Fibroblast of the aortic adventitia (primary cell): Measurements from ENCODE around the gene PBLD. TPM values are rescaled to one million over a fixed set of nuclear protein-coding genes. Genes with fewer than 3 reads are reported as not detected.
"Not testable (repeated sequence)": the region's sequence is repeated elsewhere in the genome, so short reads cannot be mapped to it uniquely, and the experiment has no call there.

Experiments
- DNase-seq: peaks from one replicate; pipeline ENCODE4 v3.0.0-alpha.2; 2010; ENCODE audit warnings: low read depth
- H3K4me3 ChIP-seq: 2 replicates; pipeline ENCODE4 v1.5.1; 2011; ENCODE audit warnings: low read depth, mild to moderate bottlenecking, control low read depth, low read length, moderate library complexity
- total RNA-seq: library from RNA; depleted of rRNA; stranded (reverse); fragments of >200 nt; gene quantifications from 2 replicates; pipeline ENCODE4 v1.2.3, GENCODE V29; 2012; ENCODE audit warnings: low replicate concordance
- TF ChIP-seq, protein P1 (sequence below): IDR thresholded peaks from 2 replicates; pipeline ENCODE4 v1.5.1; 2011; ENCODE audit warnings: mild to moderate bottlenecking, low read length, control low read depth, inconsistent platforms; ENCODE audit not compliant: insufficient read depth

Gene PBLD
- total RNA-seq, 1 donor, result 6.6 TPM

DNA sequence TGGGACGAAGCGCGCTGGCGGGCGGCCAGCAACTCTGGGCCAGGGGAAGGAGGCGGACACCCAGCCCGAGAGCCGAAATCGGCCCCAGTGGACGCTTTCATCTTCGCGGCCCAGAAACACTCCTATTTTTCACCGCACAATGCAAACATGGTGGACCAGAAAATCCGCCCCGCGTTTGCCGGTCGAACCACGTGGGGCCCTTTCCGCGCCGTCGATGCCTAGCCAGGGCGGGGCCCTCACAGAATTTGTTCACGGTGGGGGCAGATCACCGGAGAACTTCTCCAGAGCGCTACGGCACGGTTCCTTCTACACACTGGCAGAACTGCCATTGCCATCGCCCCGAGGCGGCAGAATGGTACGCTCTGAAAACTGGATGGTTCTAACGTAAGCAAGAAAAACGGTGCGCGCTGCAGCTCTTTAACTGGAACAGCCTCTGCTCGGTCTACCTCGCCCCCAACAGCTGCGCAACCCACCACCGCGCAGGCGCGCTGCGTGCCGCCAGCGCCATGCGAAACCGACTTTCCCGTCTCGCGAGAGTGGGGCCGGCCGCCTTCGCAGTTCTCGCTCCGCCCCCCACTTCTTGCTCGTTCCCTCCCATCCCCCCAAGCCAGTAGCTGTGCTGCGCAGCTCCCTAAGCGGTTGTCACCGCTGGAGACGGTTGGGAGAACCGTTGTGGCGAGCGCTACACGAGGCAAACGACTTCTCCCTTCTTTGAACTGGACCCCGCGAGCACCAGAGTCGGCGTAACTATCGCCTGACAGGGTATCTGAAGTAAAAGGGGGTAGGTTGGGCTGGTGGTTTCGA is 1.1 kb downstream of the PBLD start, which contains the start of gene HNRNPH3:
Gene HNRNPH3, plus strand, starts transcription at position 610 of the 804 bp plus-strand sequence. CDS start 5,158 bp downstream, outside the sequence.
- peak; percentile 97 for DNase-seq
- peak within 1 kb of the TSS; percentile 91 for H3K4me3 ChIP-seq
- TF ChIP-seq, protein P1, sequence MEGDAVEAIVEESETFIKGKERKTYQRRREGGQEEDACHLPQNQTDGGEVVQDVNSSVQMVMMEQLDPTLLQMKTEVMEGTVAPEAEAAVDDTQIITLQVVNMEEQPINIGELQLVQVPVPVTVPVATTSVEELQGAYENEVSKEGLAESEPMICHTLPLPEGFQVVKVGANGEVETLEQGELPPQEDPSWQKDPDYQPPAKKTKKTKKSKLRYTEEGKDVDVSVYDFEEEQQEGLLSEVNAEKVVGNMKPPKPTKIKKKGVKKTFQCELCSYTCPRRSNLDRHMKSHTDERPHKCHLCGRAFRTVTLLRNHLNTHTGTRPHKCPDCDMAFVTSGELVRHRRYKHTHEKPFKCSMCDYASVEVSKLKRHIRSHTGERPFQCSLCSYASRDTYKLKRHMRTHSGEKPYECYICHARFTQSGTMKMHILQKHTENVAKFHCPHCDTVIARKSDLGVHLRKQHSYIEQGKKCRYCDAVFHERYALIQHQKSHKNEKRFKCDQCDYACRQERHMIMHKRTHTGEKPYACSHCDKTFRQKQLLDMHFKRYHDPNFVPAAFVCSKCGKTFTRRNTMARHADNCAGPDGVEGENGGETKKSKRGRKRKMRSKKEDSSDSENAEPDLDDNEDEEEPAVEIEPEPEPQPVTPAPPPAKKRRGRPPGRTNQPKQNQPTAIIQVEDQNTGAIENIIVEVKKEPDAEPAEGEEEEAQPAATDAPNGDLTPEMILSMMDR, result no peak

DNA sequence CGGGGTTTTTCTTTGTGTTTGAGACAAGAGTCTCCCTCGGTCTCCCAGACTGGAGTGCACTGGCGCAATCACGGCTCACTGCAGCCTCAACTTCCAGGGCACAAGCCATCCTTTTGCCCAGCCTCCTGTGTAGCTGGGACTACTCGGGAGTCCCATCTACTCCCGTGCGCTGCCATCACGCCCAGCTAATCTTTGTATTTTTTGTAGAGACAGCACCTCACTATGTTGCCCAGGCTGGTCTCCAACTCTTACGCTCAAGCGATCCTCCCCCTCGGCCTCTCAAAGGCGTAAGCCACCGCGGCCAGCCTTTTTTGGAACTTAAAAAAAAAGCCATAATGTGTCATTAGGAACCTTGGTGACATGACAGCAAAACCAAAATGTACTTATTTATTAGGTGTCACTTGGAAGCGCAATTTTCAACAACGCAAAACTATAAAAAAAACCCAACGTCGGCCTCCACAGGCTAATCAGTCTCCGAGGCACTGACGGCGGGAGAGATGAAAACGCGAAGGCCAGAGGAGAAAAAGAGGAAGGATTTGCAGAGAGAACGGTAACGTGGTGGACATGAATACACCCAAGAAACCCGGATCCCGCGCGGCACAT is 1.8 kb downstream of the PBLD start:
- DNase-seq, result peak; percentile 51
- peak overlapping the region; percentile 86 for H3K4me3 ChIP-seq
- TF ChIP-seq, protein P1, result no peak

DNA sequence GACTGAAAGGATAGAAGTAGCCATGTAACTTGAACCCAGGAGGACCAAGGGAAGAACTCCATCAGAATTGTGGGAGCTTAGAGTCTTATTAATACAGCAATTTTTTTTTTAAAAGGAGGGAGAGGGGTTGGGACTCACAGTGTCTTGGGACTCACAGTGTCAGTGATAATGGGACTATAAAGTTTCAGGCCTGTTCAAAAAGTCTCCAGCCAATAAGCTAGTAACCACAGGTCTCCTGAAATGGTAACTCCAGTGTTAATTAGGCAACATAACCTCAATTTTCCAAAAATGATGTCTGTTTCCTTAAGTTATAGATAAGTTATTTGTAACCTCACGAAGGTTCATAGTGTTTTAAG is 3.2 kb downstream of the PBLD start:
- H3K4me3 ChIP-seq, result no peak overlapping the region
- DNase-seq, result no peak
- TF ChIP-seq, protein P1, result no peak

DNA sequence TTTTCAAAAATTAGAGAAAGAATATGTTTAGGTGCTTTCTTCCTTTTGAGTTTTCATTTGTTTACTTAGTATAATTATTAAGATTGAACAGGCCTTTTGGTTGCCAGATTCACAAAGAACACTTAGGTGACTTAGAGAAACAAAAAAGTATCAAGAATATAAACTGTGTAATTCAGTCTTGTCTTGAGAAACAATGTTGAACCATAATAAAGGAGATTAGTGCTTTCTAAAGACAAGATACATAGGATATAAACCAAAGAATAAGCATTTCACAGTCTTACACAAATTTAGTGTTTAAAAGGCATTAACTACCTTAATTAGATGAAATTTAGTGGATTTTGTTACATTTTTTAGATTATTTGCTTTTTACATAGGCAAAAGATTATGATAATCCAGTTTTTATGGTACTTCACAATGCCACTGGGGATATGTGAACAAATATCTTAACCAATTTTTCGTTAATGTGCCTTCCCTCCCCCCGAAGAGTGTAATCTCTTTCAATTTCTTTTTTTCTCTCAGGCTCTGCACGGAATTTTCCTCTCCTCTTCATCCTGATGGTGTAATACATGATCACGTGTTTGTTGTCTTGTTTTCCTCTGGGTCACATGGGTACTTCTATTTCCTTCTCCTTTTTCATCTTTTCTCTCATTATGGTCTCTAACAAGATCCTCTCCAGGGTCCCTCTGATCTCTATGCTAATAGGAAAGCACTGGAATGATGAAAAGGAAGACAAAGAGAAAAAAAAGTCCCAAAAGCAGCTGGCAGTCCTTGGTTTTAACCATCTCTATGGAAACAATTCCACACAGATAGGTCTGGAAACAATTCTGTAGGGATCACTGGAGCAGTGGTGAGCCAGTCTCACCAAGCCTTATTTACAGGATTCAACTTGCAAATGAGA is 4.6 kb downstream of the PBLD start:
- H3K4me3 ChIP-seq, result no peak overlapping the region
- DNase-seq, result peak; percentile 77
- TF ChIP-seq, protein P1, result no peak

DNA sequence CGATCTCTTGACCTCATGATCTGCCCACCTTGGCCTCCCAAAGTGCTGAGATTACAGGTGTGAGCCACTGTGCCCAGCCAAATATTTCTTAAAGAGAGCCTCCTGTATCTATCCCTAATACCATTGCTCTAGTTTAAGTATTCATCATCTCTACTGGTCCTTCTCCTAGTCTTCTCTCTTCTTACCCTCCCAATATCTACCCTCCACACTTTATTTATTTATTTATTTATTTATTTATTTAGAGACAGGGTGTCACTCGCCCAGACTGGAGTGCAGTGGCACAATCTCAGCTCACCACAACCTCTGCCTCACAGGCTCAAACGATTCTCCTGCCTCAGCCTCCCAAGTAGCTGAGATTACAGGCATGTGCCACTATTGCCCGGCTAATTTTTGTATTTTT is 8.3 kb downstream of the PBLD start:
- DNase-seq, H3K4me3 ChIP-seq: not testable (repeated sequence)

DNA sequence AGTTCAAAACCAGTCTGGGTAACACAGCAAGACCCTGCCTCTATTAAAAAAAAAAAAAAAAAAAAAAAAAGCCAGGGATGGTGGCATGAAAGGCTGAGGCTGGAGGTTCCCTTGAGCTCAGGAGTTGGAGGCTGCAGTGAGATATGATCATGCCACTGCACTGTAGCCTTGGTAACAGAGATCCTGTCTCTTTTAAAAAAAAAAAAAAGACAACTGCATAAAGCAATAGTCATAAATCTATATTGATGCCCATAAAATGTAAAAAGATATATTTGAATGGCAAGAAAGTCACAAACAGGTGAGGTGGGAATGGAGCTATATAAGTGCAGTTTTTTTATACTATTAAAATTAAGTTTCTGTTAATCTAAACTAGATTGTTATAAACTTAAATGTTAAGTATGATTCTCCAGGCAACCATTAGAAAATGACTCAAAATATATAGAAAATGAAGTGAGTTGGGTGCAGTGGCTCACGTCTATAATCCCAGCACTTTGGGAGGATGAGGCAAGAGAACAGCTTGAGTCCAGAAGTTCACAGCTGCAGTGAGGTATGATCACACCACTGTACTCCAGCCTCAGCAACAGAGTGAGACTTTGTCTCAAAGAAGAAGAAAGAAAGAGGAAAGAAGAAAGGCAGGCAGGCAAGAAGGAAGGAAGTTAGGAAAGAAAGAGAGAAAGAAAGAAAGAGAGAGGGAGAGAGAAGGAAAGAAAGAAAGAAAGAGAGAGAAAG is 14.2 kb downstream of the PBLD start:
- H3K4me3 ChIP-seq, result no peak overlapping the region
- no peak for DNase-seq
- TF ChIP-seq, protein P1, result no peak
